ENCODE data around the gene ZNF506.
"Not testable (repeated sequence)": the region's sequence is repeated elsewhere in the genome, so short reads cannot be mapped to it uniquely, and the experiment has no call there.

ZNF506 gene

GRCh38 chr19:19851740-19852139 lies 30.2 kb upstream of the ZNF506 start:
- DNase-seq = peak in 2 of 3 donors; percentile 55 to 67
- POLR2A ChIA-PET = interaction anchor here (0.7 kb wide), 1 partner anchor 75 kb away, joined by 3 read pairs; no protein-coding TSS in a partner anchor
- Histone ChIP-seq H3K27ac (ENCODE audit: insufficient read depth in 1 of 2, low read depth in 1 of 2, low read length in 2 of 2, poor library complexity in 1 of 2, severe bottlenecking in 2 of 2) (peak overlapping the region in 1 of 2 experiments; percentile 43), H3K4me3 (ENCODE audit: control insufficient read depth in 1 of 7, extremely low read depth in 1 of 7, insufficient read depth in 4 of 7, low read depth in 2 of 7, low read length in 6 of 7) (peak overlapping the region in 2 of 7 experiments; percentile 3), H3K9me3 (ENCODE audit: control extremely low read depth in 1 of 5, control insufficient read depth in 4 of 5, insufficient read depth in 2 of 5, low read depth in 1 of 5, low read length in 4 of 5) (peaks cover 0 to 16% (median 3%) of the 10 kb centered on the region in 5 experiments), H3K4me1 (ENCODE audit: control extremely low read depth in 1 of 4, control insufficient read depth in 4 of 4, insufficient read depth in 4 of 4, low read length in 3 of 4) (peaks cover 0 to 12% (median 1%) of the 10 kb centered on the region in 4 experiments)
- CTCF ChIA-PET; H3K36me3 ChIP-seq (ENCODE audit: control insufficient read depth in 4 of 4, insufficient read depth in 4 of 4, low read length in 3 of 4); H3K27me3 ChIP-seq (replicated peaks in 2 of 5; ENCODE audit: control insufficient read depth in 4 of 5, insufficient read depth in 5 of 5, low read length in 4 of 5): not testable (repeated sequence)
- WGBS (ENCODE audit: insufficient coverage) = 33% methylated on average over 2 of the region's 2 CpGs

GRCh38 chr19:19849056-19849455 lies 27.5 kb upstream of the ZNF506 start:
- Histone ChIP-seq H3K36me3 (ENCODE audit: control insufficient read depth in 4 of 4, insufficient read depth in 4 of 4, low read length in 3 of 4) (no peaks in the 10 kb centered on the region), H3K9me3 (ENCODE audit: control extremely low read depth in 1 of 5, control insufficient read depth in 4 of 5, insufficient read depth in 2 of 5, low read depth in 1 of 5, low read length in 4 of 5) (peaks cover 1 to 23% (median 7%) of the 10 kb centered on the region in 5 experiments), H3K4me1 (ENCODE audit: control extremely low read depth in 1 of 4, control insufficient read depth in 4 of 4, insufficient read depth in 4 of 4, low read length in 3 of 4) (peaks cover 0 to 12% (median 1%) of the 10 kb centered on the region in 4 experiments), H3K27ac (ENCODE audit: insufficient read depth in 1 of 2, low read depth in 1 of 2, low read length in 2 of 2, poor library complexity in 1 of 2, severe bottlenecking in 2 of 2) (no peak overlapping the region), H3K4me3 (ENCODE audit: control insufficient read depth in 1 of 7, extremely low read depth in 1 of 7, insufficient read depth in 4 of 7, low read depth in 2 of 7, low read length in 6 of 7) (no peak overlapping the region), H3K27me3 (replicated peaks in 2 of 5; ENCODE audit: control insufficient read depth in 4 of 5, insufficient read depth in 5 of 5, low read length in 4 of 5) (no peaks in the 10 kb centered on the region)
- POLR2A ChIA-PET = no interaction called here
- DNase-seq = no peak
- WGBS (ENCODE audit: insufficient coverage) = no CpG with 5 or more reads among the region's 6 CpGs
- CTCF ChIA-PET = no interaction called here

DNA sequence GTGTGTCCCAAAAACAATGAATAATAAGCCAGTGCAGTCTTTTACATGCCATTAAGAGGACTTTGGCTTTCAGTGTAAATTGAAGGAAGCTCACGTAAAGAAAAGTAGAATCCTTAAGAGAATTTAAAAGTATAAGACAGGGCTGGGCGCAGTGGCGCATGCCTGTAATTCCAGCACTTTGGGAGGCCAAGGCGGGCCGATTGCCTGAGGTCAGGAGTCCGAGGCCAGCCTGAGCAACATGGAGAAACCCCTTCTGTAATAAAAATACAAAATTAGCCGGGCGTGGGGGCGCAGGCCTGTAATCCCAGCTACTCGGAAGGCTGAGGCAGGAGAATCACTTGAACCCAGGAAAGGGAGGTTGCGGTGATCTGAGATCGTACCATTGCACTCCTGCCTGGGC lies 26.2 kb upstream of the ZNF506 start:
- peaks cover 1 to 26% (median 13%) of the 10 kb centered on the region in 5 experiments for H3K9me3 ChIP-seq (ENCODE audit: control extremely low read depth in 1 of 5, control insufficient read depth in 4 of 5, insufficient read depth in 2 of 5, low read depth in 1 of 5, low read length in 4 of 5)
- over 99% methylated on average over 8 of the region's 12 CpGs for WGBS (ENCODE audit: insufficient coverage)
- H3K27ac ChIP-seq (ENCODE audit: insufficient read depth in 1 of 2, low read depth in 1 of 2, low read length in 2 of 2, poor library complexity in 1 of 2, severe bottlenecking in 2 of 2) = no peak overlapping the region
- H3K27me3 ChIP-seq (replicated peaks in 2 of 5; ENCODE audit: control insufficient read depth in 4 of 5, insufficient read depth in 5 of 5, low read length in 4 of 5) = no peaks in the 10 kb centered on the region
- no peak for DNase-seq
- no peak overlapping the region for H3K4me3 ChIP-seq (ENCODE audit: control insufficient read depth in 1 of 7, extremely low read depth in 1 of 7, insufficient read depth in 4 of 7, low read depth in 2 of 7, low read length in 6 of 7)
- H3K4me1 ChIP-seq (ENCODE audit: control extremely low read depth in 1 of 4, control insufficient read depth in 4 of 4, insufficient read depth in 4 of 4, low read length in 3 of 4) = peaks cover 0 to 12% (median 1%) of the 10 kb centered on the region in 4 experiments
- POLR2A ChIA-PET = interaction anchor here (0.6 kb wide), 1 partner anchor 18 kb away, joined by 3 read pairs; no protein-coding TSS in a partner anchor
- CTCF ChIA-PET = no interaction called here
- no peaks in the 10 kb centered on the region for H3K36me3 ChIP-seq (ENCODE audit: control insufficient read depth in 4 of 4, insufficient read depth in 4 of 4, low read length in 3 of 4)

GRCh38 chr19:19835560-19836038 lies 14.0 kb upstream of the ZNF506 start:
- Histone ChIP-seq H3K36me3 (ENCODE audit: control insufficient read depth in 4 of 4, insufficient read depth in 4 of 4, low read length in 3 of 4) (no peaks in the 10 kb centered on the region), H3K4me3 (ENCODE audit: control insufficient read depth in 1 of 7, extremely low read depth in 1 of 7, insufficient read depth in 4 of 7, low read depth in 2 of 7, low read length in 6 of 7) (no peak overlapping the region), H3K27me3 (replicated peaks in 2 of 5; ENCODE audit: control insufficient read depth in 4 of 5, insufficient read depth in 5 of 5, low read length in 4 of 5) (no peaks in the 10 kb centered on the region), H3K4me1 (ENCODE audit: control extremely low read depth in 1 of 4, control insufficient read depth in 4 of 4, insufficient read depth in 4 of 4, low read length in 3 of 4) (no peaks in the 10 kb centered on the region), H3K9me3 (ENCODE audit: control extremely low read depth in 1 of 5, control insufficient read depth in 4 of 5, insufficient read depth in 2 of 5, low read depth in 1 of 5, low read length in 4 of 5) (peaks cover 19 to 70% (median 42%) of the 10 kb centered on the region in 5 experiments), H3K27ac (ENCODE audit: insufficient read depth in 1 of 2, low read depth in 1 of 2, low read length in 2 of 2, poor library complexity in 1 of 2, severe bottlenecking in 2 of 2) (no peak overlapping the region)
- no peak for DNase-seq
- POLR2A ChIA-PET = no interaction called here
- CTCF ChIA-PET = no interaction called here

- Histone ChIP-seq H3K27me3 (replicated peaks in 2 of 5; ENCODE audit: control insufficient read depth in 4 of 5, insufficient read depth in 5 of 5, low read length in 4 of 5) (no peaks in the 10 kb centered on the region), H3K4me1 (ENCODE audit: control extremely low read depth in 1 of 4, control insufficient read depth in 4 of 4, insufficient read depth in 4 of 4, low read length in 3 of 4) (peaks cover 0 to 3% (median 0%) of the 10 kb centered on the region in 4 experiments), H3K4me3 (ENCODE audit: control insufficient read depth in 1 of 7, extremely low read depth in 1 of 7, insufficient read depth in 4 of 7, low read depth in 2 of 7, low read length in 6 of 7) (no peak overlapping the region), H3K9me3 (ENCODE audit: control extremely low read depth in 1 of 5, control insufficient read depth in 4 of 5, insufficient read depth in 2 of 5, low read depth in 1 of 5, low read length in 4 of 5) (peaks cover 5 to 62% (median 36%) of the 10 kb centered on the region in 5 experiments), H3K36me3 (ENCODE audit: control insufficient read depth in 4 of 4, insufficient read depth in 4 of 4, low read length in 3 of 4) (no peaks in the 10 kb centered on the region), H3K27ac (ENCODE audit: insufficient read depth in 1 of 2, low read depth in 1 of 2, low read length in 2 of 2, poor library complexity in 1 of 2, severe bottlenecking in 2 of 2) (no peak overlapping the region)
- no peak for DNase-seq
- WGBS (ENCODE audit: insufficient coverage) = 98% methylated on average over 6 of the region's 11 CpGs
- ChIA-PET CTCF (no interaction called here), POLR2A (no interaction called here)
These were observed 5.3 kb upstream of the ZNF506 start for GRCh38 chr19:19826875-19827274.

DNA sequence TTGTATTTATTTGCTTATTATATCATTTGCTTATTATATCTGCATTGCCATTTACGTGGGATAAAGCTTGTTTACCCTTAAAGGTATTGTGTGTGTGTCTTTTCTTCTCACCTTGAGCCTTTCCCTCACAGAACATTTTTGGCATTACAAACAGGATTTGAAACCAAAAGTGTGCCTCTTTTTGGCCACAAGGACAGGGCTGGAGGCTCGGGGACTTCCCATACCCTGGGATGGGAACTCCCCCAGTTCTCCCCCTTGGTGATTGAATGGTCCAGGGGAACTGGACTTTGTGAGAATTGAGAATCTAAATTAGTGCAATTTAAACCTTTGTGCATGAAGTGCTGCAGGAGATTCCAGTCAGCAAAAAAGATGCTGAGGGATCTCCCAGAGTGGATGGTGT lies 2.4 kb upstream of the ZNF506 start:
- Histone ChIP-seq H3K27ac (ENCODE audit: insufficient read depth in 1 of 2, low read depth in 1 of 2, low read length in 2 of 2, poor library complexity in 1 of 2, severe bottlenecking in 2 of 2) (no peak overlapping the region), H3K27me3 (replicated peaks in 2 of 5; ENCODE audit: control insufficient read depth in 4 of 5, insufficient read depth in 5 of 5, low read length in 4 of 5) (no peaks in the 10 kb centered on the region), H3K9me3 (ENCODE audit: control extremely low read depth in 1 of 5, control insufficient read depth in 4 of 5, insufficient read depth in 2 of 5, low read depth in 1 of 5, low read length in 4 of 5) (peaks cover 2 to 50% (median 17%) of the 10 kb centered on the region in 5 experiments), H3K4me3 (ENCODE audit: control insufficient read depth in 1 of 7, extremely low read depth in 1 of 7, insufficient read depth in 4 of 7, low read depth in 2 of 7, low read length in 6 of 7) (no peak overlapping the region), H3K4me1 (ENCODE audit: control extremely low read depth in 1 of 4, control insufficient read depth in 4 of 4, insufficient read depth in 4 of 4, low read length in 3 of 4) (peaks cover 0 to 7% (median 0%) of the 10 kb centered on the region in 4 experiments), H3K36me3 (ENCODE audit: control insufficient read depth in 4 of 4, insufficient read depth in 4 of 4, low read length in 3 of 4) (peaks cover under 1 to 12% (median 4%) of the 10 kb centered on the region in 4 experiments)
- ChIA-PET POLR2A (no interaction called here), CTCF (no interaction called here)
- DNase-seq = no peak
- no CpG with 5 or more reads among the region's 2 CpGs for WGBS (ENCODE audit: insufficient coverage)

DNA sequence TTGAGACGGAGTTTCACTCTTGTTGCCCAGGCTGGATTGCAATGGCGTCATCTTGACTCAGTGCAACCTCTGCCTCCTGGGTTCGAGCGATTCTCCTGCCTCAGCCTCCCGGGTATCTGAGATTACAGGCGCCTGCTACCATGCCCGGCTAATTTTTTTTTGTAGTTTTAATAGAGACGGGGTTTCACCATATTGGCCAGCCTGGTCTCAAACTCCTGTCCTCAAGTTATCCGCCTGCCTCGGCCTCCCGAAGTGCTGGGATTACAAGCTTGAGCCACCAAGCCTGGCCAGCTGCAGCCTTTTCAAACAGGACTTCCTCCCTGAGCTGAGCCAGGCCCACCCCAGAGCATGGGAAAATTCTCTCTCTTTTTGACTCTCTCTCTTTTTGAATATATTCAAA lies 426 bp upstream of the ZNF506 start:
- peak overlapping the region; percentile 61 to 98 (median 91) for H3K4me3 ChIP-seq (ENCODE audit: control insufficient read depth in 1 of 7, extremely low read depth in 1 of 7, insufficient read depth in 4 of 7, low read depth in 2 of 7, low read length in 6 of 7)
- H3K27ac ChIP-seq (ENCODE audit: insufficient read depth in 1 of 2, low read depth in 1 of 2, low read length in 2 of 2, poor library complexity in 1 of 2, severe bottlenecking in 2 of 2) = peak overlapping the region; percentile 46 to 98
- CTCF ChIA-PET = interaction anchor here (0.8 to 1.6 kb wide), 5 partner anchors 22 to 79 kb away, joined by 3 to 4 read pairs (median 3); partner anchors contain the start of gene ZNF93
- H3K4me1 ChIP-seq (ENCODE audit: control extremely low read depth in 1 of 4, control insufficient read depth in 4 of 4, insufficient read depth in 4 of 4, low read length in 3 of 4); H3K27me3 ChIP-seq (replicated peaks in 2 of 5; ENCODE audit: control insufficient read depth in 4 of 5, insufficient read depth in 5 of 5, low read length in 4 of 5): not testable (repeated sequence)
- peak in 2 of 3 donors; percentile 28 to 57 for DNase-seq
- 10% methylated on average over 8 of the region's 11 CpGs for WGBS (ENCODE audit: insufficient coverage)
- H3K36me3 ChIP-seq (ENCODE audit: control insufficient read depth in 4 of 4, insufficient read depth in 4 of 4, low read length in 3 of 4) = peaks cover 3 to 27% (median 15%) of the 10 kb centered on the region in 4 experiments
- POLR2A ChIA-PET = interaction anchor here (0.6 to 2.5 kb wide), 6 partner anchors 31 to 1694 kb away, joined by 3 to 12 read pairs (median 4); partner anchors contain the start of genes ZNF253 and ZNF93
- H3K9me3 ChIP-seq (ENCODE audit: control extremely low read depth in 1 of 5, control insufficient read depth in 4 of 5, insufficient read depth in 2 of 5, low read depth in 1 of 5, low read length in 4 of 5) = peaks cover 4 to 57% (median 21%) of the 10 kb centered on the region in 5 experiments

All from common myeloid progenitor, CD34-positive (primary cell).